OCI-LY3 (cell line): ENCODE data around the gene TMEM231.

Source experiments
- EZH2phosphoT487 ChIP-seq: fragments of 200-600 bp; shearing (Covaris generic); IDR thresholded peaks from 2 replicates; pipeline ENCODE4 v1.6.1; 2018; ENCODE audit warnings: antibody characterized with exemption, mixed run types, low read depth
- TF ChIP-seq, protein P1 (sequence below): fragments of 200-600, 300-600 bp; sonication (generic); IDR thresholded peaks from 2 replicates; pipeline ENCODE4 v1.5.1; 2014; ENCODE audit warnings: antibody characterized with exemption, low read length, low read depth

DNA sequence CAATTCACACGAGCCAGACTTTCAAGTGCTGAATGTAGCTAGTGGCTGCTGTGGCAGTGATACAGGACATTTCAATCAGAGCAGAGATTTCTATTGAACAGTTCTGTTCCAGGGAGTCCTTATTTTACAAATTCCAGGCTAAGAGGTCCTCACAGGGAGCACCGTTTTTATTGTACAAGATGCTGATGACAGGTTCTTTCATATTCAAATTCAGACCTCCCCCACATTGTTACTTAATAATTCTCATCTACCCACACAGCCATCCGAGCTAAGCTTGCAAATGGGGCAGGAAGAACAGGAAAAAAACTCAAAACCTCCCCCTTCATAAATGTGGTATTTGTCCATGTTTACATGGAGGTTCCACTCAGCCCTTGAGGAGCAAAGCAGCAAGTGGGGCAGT, 19.9 kb upstream of the TMEM231 start:
- TF ChIP-seq, protein P1, sequence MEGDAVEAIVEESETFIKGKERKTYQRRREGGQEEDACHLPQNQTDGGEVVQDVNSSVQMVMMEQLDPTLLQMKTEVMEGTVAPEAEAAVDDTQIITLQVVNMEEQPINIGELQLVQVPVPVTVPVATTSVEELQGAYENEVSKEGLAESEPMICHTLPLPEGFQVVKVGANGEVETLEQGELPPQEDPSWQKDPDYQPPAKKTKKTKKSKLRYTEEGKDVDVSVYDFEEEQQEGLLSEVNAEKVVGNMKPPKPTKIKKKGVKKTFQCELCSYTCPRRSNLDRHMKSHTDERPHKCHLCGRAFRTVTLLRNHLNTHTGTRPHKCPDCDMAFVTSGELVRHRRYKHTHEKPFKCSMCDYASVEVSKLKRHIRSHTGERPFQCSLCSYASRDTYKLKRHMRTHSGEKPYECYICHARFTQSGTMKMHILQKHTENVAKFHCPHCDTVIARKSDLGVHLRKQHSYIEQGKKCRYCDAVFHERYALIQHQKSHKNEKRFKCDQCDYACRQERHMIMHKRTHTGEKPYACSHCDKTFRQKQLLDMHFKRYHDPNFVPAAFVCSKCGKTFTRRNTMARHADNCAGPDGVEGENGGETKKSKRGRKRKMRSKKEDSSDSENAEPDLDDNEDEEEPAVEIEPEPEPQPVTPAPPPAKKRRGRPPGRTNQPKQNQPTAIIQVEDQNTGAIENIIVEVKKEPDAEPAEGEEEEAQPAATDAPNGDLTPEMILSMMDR = no peak
- no peak for TF ChIP-seq EZH2phosphoT487
